ENCODE results near the gene USF2.

The USF2 gene

GRCh38 chr19:35303357-35303915 lies 34.7 kb downstream of the USF2 start:
- no peak for DNase-seq

GRCh38 chr19:35304036-35304435 lies 35.3 kb downstream of the USF2 start:
- no peak for DNase-seq

- no peak for DNase-seq
Observed at GRCh38 chr19:35305181-35305580, 36.4 kb downstream of the USF2 start.

GRCh38 chr19:35306473-35307246 lies 37.9 kb downstream of the USF2 start:
- peak in 1 of 2 experiments; percentile 20 for DNase-seq

GRCh38 chr19:35307931-35308330 lies 39.2 kb downstream of the USF2 start:
- no peak for DNase-seq

GRCh38 chr19:35308910-35309309 lies 40.1 kb downstream of the USF2 start:
- DNase-seq = no peak

GRCh38 chr19:35309481-35310279 lies 40.9 kb downstream of the USF2 start:
- no peak for DNase-seq

- DNase-seq = no peak
Observed at GRCh38 chr19:35310331-35310730, 41.6 kb downstream of the USF2 start.

- no peak for DNase-seq
Observed at GRCh38 chr19:35310811-35311465, 42.2 kb downstream of the USF2 start.

GRCh38 chr19:35311901-35312665 lies 43.3 kb downstream of the USF2 start:
- DNase-seq = no peak

GRCh38 chr19:35313587-35313986 lies 44.8 kb downstream of the USF2 start:
- DNase-seq = no peak

- no peak for DNase-seq
Observed at GRCh38 chr19:35314031-35314430, 45.3 kb downstream of the USF2 start.

GRCh38 chr19:35314858-35315470 lies 46.2 kb downstream of the USF2 start:
- DNase-seq = no peak

GRCh38 chr19:35315883-35316282 lies 47.1 kb downstream of the USF2 start:
- DNase-seq = no peak

GRCh38 chr19:35316560-35316959 lies 47.8 kb downstream of the USF2 start:
- no peak for DNase-seq

- peak in 1 of 2 experiments; percentile 8 for DNase-seq
Observed at GRCh38 chr19:35317464-35318043, 48.8 kb downstream of the USF2 start.

- peak; percentile 9 to 19 for DNase-seq
Observed at GRCh38 chr19:35318679-35319448, 50.1 kb downstream of the USF2 start.

- DNase-seq = peak; percentile 65 to 78
Observed at GRCh38 chr19:35320065-35320713, 51.4 kb downstream of the USF2 start.

GRCh38 chr19:35321291-35321690 lies 52.5 kb downstream of the USF2 start:
- DNase-seq = no peak

- no peak for DNase-seq
Observed at GRCh38 chr19:35322014-35322413, 53.3 kb downstream of the USF2 start.

Data from AML-193 (cell line).